Trophoblast cell (in vitro differentiated cells and primary cell): Measurements from ENCODE around the gene IARS2. TPM values are rescaled to one million over a fixed set of nuclear protein-coding genes. Genes with fewer than 3 reads are reported as not detected.

Experiments
- DNase-seq, 2 donors: peaks; one replicate each; pipeline ENCODE4 v3.0.0-alpha.2; 2016
- H2AFZ ChIP-seq: 2 replicates; pipeline ENCODE4 v1.6.1; 2013; ENCODE audit warnings: low read length, moderate library complexity, mild to moderate bottlenecking; ENCODE audit not compliant: insufficient read depth, poor library complexity
- H2AK5ac ChIP-seq: 2 replicates; pipeline ENCODE4 v1.6.1; 2013; ENCODE audit warnings: mild to moderate bottlenecking, low read length
- H2BK120ac ChIP-seq: 2 replicates; pipeline ENCODE4 v1.6.1; 2013; ENCODE audit warnings: low read length, mild to moderate bottlenecking, moderate library complexity; ENCODE audit not compliant: insufficient read depth, poor library complexity
- H2BK12ac ChIP-seq: 2 replicates; pipeline ENCODE4 v1.6.1; 2013; ENCODE audit warnings: mild to moderate bottlenecking, low read length, moderate library complexity
- H2BK5ac ChIP-seq: 2 replicates; pipeline ENCODE4 v1.6.1; 2013; ENCODE audit warnings: low read length, low read depth, moderate library complexity, mild to moderate bottlenecking; ENCODE audit not compliant: poor library complexity
- H3K14ac ChIP-seq: 2 replicates; pipeline ENCODE4 v1.6.1; 2013; ENCODE audit warnings: mild to moderate bottlenecking, low read length
- H3K18ac ChIP-seq: 2 replicates; pipeline ENCODE4 v1.6.1; 2013; ENCODE audit warnings: mild to moderate bottlenecking, low read length
- H3K23ac ChIP-seq: 2 replicates; pipeline ENCODE4 v1.6.1; 2013; ENCODE audit warnings: low read length
- H3K27ac ChIP-seq: 2 replicates; pipeline ENCODE4 v1.5.1; 2013; ENCODE audit warnings: low read depth, mild to moderate bottlenecking, inconsistent platforms, low read length, moderate library complexity
- H3K27me3 ChIP-seq: 2 replicates; pipeline ENCODE4 v1.6.1; 2013; ENCODE audit warnings: inconsistent platforms, mild to moderate bottlenecking, low read length, moderate library complexity; ENCODE audit not compliant: insufficient read depth
- H3K36me3 ChIP-seq, 2 experiments: 1 replicate in 1 of 2; 2 replicates in 1 of 2; pipeline ENCODE4 v1.6.1; 2013; ENCODE audit warnings: low read length in 2 of 2, mild to moderate bottlenecking in 2 of 2, moderate library complexity in 1 of 2; ENCODE audit not compliant: insufficient read depth in 2 of 2, control insufficient read depth in 1 of 2
- H3K4ac ChIP-seq: 2 replicates; pipeline ENCODE4 v1.6.1; 2013; ENCODE audit warnings: low read depth, mild to moderate bottlenecking, low read length, moderate library complexity
- H3K4me1 ChIP-seq, 2 experiments: 1 replicate in 1 of 2; 2 replicates in 1 of 2; pipeline ENCODE4 v1.6.1; 2013; ENCODE audit warnings: low read length in 2 of 2, mild to moderate bottlenecking in 2 of 2, moderate library complexity in 1 of 2; ENCODE audit not compliant: insufficient read depth in 2 of 2, control insufficient read depth in 1 of 2
- H3K4me2 ChIP-seq: 2 replicates; pipeline ENCODE4 v1.6.1; 2013; ENCODE audit warnings: inconsistent platforms, mild to moderate bottlenecking, low read length, moderate library complexity
- H3K4me3 ChIP-seq: 2 replicates; pipeline ENCODE4 v1.5.1; 2013; ENCODE audit warnings: mild to moderate bottlenecking, low read depth, low read length, inconsistent platforms
- H3K79me1 ChIP-seq: one replicate; pipeline ENCODE4 v1.6.1; 2013; ENCODE audit warnings: low read length
- H3K79me2 ChIP-seq: 2 replicates; pipeline ENCODE4 v1.6.1; 2013; ENCODE audit warnings: low read length, mild to moderate bottlenecking; ENCODE audit not compliant: control insufficient read depth, insufficient read depth, poor library complexity
- H3K9ac ChIP-seq: 2 replicates; pipeline ENCODE4 v1.6.1; 2013; ENCODE audit warnings: mild to moderate bottlenecking, low read length
- H3K9me3 ChIP-seq: 2 replicates; pipeline ENCODE4 v1.6.1; 2013; ENCODE audit warnings: low read depth, mild to moderate bottlenecking, control low read depth, inconsistent platforms, low read length; ENCODE audit not compliant: insufficient read depth
- H4K12ac ChIP-seq: 2 replicates; pipeline ENCODE4 v1.6.1; 2013; ENCODE audit warnings: low read depth, mild to moderate bottlenecking, low read length, moderate library complexity
- H4K8ac ChIP-seq: 2 replicates; pipeline ENCODE4 v1.6.1; 2013; ENCODE audit warnings: low read depth, mild to moderate bottlenecking, low read length, moderate library complexity
- H4K91ac ChIP-seq: one replicate; pipeline ENCODE4 v1.6.1; 2013; ENCODE audit warnings: low read depth, mild to moderate bottlenecking, low read length, moderate library complexity
- WGBS: extraction: QIAGEN DNeasy Blood & Tissue Kit; methylation state at CpG from one replicate; pipeline ENCODE4 v1.1.7; 2013; ENCODE audit warnings: missing lambda C conversion rate; ENCODE audit not compliant: insufficient read length, insufficient coverage; ENCODE audit errors: extremely low coverage; 5-methylcytosine and 5-hydroxymethylcytosine counted together
- polyA plus RNA-seq: library from polyadenylated mRNA; stranded (reverse); fragments of 200-250 nt; gene quantifications from 2 replicates; pipeline ENCODE4 v1.2.3, GENCODE V29; 2013

IARS2 gene
- polyA plus RNA-seq = 45.8 and 46.1 TPM in 2 replicates

DNA sequence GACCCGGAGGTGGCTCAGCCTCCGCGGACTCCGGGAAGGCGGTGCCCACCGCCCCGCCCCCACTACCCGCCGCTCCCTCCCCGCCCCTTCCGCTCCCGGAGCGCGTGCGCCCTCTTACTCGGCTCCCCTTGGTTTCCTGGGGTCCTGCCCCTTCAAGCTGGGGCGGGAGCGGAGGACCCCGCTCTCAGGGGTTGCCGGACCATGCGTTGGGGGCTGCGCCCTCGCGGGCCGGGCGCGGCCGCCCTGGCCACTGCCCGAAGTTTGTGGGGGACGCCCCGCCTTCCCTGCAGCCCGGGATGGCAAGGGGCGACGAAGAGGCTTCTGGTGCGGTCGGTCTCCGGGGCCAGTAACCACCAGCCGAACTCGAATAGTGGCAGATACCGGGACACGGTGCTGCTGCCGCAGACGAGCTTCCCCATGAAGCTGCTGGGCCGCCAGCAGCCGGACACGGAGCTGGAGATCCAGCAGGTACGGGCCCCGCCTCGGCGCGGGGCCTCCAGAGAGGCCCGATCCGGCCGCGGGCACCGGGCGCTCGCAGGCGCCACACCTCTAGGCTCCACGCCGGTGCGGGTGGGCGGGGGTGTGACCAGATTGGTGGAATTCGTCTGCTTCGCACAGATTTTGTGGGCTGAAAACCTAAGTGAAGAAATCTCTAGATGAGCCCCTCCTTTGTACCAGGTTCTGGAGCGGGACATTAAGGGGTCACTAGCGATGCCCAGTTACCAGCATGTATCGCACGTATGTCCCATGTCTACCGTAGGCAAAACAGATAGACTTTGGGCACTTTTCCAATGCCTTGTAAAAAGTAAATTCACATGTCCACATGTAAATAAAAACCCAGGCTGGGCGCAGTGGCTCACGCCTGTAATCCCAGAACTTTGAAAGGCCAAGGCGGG is at the start of gene IARS2:
TSS of gene IARS2 (plus strand) at position 117 of the 896 bp plus-strand sequence. CDS start at position 202, 85 bp downstream.
- Histone ChIP-seq H2AFZ (peak within 1 kb of the TSS; percentile 85), H4K8ac (peak within 1 kb of the TSS; percentile 98), H3K4ac (peak within 1 kb of the TSS; percentile 24), H3K36me3 (peaks cover 9 to 10% of the 10 kb centered on the region in 2 experiments), H3K14ac (peak within 1 kb of the TSS; percentile 91), H3K23ac (no peak within 1 kb of the TSS), H3K79me1 (peaks cover 5% of the 10 kb centered on the region), H3K4me3 (peak within 1 kb of the TSS; percentile 91), H3K27me3 (no peaks in the 10 kb centered on the region), H3K27ac (peak within 1 kb of the TSS; percentile 67), H4K12ac (peak within 1 kb of the TSS; percentile 83), H2BK5ac (peak within 1 kb of the TSS; percentile 54), H3K4me1 (peaks cover 0 to 4% of the 10 kb centered on the region in 2 experiments), H2BK120ac (peak within 1 kb of the TSS; percentile 64), H3K4me2 (peak within 1 kb of the TSS; percentile 70), H2BK12ac (no peak within 1 kb of the TSS), H3K18ac (peak within 1 kb of the TSS; percentile 94), H3K79me2 (peaks cover 6% of the 10 kb centered on the region), H3K9ac (peak within 1 kb of the TSS; percentile 96), H3K9me3 (no peaks in the 10 kb centered on the region), H2AK5ac (peak within 1 kb of the TSS; percentile 35), H4K91ac (peak within 1 kb of the TSS; percentile 85)
- peak; percentile 78 to 84 for DNase-seq
- WGBS = no CpG with 5 or more reads among the region's 73 CpGs

GRCh38 chr1:220044678-220045355 is 49.1 kb upstream of the IARS2 start:
- DNase-seq = peak in 1 of 2 donors; percentile 1
- H3K79me1 ChIP-seq = peaks cover 4% of the 10 kb centered on the region
- H3K4me3 ChIP-seq = no peak overlapping the region
- no peak overlapping the region for H3K9ac ChIP-seq
- H2BK120ac ChIP-seq = no peak overlapping the region
- no peaks in the 10 kb centered on the region for H3K4me1 ChIP-seq
- H3K23ac ChIP-seq = no peak overlapping the region
- H4K91ac ChIP-seq = no peak overlapping the region
- H3K14ac ChIP-seq = no peak overlapping the region
- H3K36me3 ChIP-seq = peaks cover 1 to 7% of the 10 kb centered on the region in 2 experiments
- peak overlapping the region; percentile 88 for H3K4me2 ChIP-seq
- no peak overlapping the region for H4K12ac ChIP-seq
- no peaks in the 10 kb centered on the region for H3K9me3 ChIP-seq
- H3K27ac ChIP-seq = no peak overlapping the region
- no peak overlapping the region for H3K18ac ChIP-seq
- H4K8ac ChIP-seq = no peak overlapping the region
- peak overlapping the region; percentile 52 for H3K4ac ChIP-seq
- peaks cover 5% of the 10 kb centered on the region for H3K79me2 ChIP-seq
- no peak overlapping the region for H2BK5ac ChIP-seq
- WGBS = no CpG with 5 or more reads among the region's 4 CpGs
- H2AFZ ChIP-seq = no peak overlapping the region
- no peaks in the 10 kb centered on the region for H3K27me3 ChIP-seq
- no peak overlapping the region for H2AK5ac ChIP-seq
- H2BK12ac ChIP-seq = no peak overlapping the region

DNA sequence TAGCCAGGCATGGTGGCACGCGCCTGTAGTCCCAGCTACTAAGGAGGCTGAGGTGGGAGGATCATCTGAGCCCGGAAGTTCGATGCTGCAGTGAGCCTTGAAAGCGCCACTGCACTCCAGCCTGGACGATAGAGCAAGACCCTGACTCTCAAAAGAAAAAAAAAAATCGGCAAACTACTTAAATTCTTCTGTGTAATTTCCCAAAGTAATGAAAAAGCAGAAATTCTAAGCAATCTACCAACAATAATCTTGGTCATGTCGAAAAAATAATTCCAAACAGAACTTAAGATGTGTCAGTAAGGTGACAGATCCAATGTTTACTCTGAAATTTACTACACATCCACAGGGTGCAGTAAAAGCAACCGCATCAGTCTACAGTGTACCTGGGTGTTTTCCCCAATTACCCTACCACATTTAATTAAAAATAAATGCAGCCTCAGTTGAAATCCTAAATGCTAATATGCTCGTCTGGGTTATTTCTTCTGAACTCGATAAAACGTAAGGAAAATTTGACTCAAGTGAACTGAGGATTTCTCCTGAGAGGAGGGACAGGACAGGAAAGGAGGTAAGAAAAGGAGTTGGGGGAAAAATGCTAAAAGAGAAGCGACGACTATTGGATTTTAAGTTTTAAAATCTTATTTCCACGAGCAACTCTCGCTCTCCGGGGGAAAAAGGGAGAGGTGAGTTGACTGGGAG is 48.4 kb upstream of the IARS2 start:
- no peak overlapping the region for H2BK12ac ChIP-seq
- H4K91ac ChIP-seq = peak overlapping the region; percentile 56
- no peaks in the 10 kb centered on the region for H3K4me1 ChIP-seq
- peaks cover 0 to 4% of the 10 kb centered on the region in 2 experiments for H3K36me3 ChIP-seq
- H3K9me3 ChIP-seq = no peaks in the 10 kb centered on the region
- H4K12ac ChIP-seq = no peak overlapping the region
- no peak overlapping the region for H3K27ac ChIP-seq
- H4K8ac ChIP-seq = peak overlapping the region; percentile 75
- H3K4me3 ChIP-seq = peak overlapping the region; percentile 88
- H2BK120ac ChIP-seq = no peak overlapping the region
- H2AFZ ChIP-seq = peak overlapping the region; percentile 78
- peak overlapping the region; percentile 0 for H3K4ac ChIP-seq
- peak overlapping the region; percentile 88 for H3K4me2 ChIP-seq
- peak in 1 of 2 donors; percentile 31 for DNase-seq
- no peak overlapping the region for H2BK5ac ChIP-seq
- no CpG with 5 or more reads among the region's 17 CpGs for WGBS
- H3K27me3 ChIP-seq = no peaks in the 10 kb centered on the region
- H3K14ac ChIP-seq = no peak overlapping the region
- no peak overlapping the region for H3K23ac ChIP-seq
- H3K79me2 ChIP-seq = peaks cover 5% of the 10 kb centered on the region
- peaks cover 4% of the 10 kb centered on the region for H3K79me1 ChIP-seq
- peak overlapping the region; percentile 44 for H3K9ac ChIP-seq
- H2AK5ac ChIP-seq = no peak overlapping the region
- no peak overlapping the region for H3K18ac ChIP-seq
